Stimulated activated CD8-positive, alpha-beta memory T cell treated with anti-CD3 and anti-CD28 coated beads, Interleukin-4, amount 100 ng/mL, for 1 hour (primary cell): ENCODE measurements around the gene PCBD1.

Experiments used
- DNase-seq, 2 donors: peaks; one replicate each; pipeline ENCODE4 v3.0.0-alpha.2; 2020; ENCODE audit warnings: low read depth in 2 of 2, low spot score in 1 of 2

PCBD1 gene

GRCh38 chr10:70903262-70903921 lies 15.0 kb upstream of the PCBD1 start:
- DNase-seq: no peak

- no peak for DNase-seq
These were observed 14.4 kb upstream of the PCBD1 start for GRCh38 chr10:70902661-70903261.

- DNase-seq: no peak
These were observed 13.0 kb upstream of the PCBD1 start for GRCh38 chr10:70901276-70901878.

- DNase-seq: no peak
These were observed 10.7 kb upstream of the PCBD1 start for GRCh38 chr10:70899096-70899495.

GRCh38 chr10:70898687-70899086 lies 10.3 kb upstream of the PCBD1 start:
- DNase-seq: no peak

- DNase-seq: no peak
These were observed 8.2 kb upstream of the PCBD1 start for GRCh38 chr10:70896551-70896950.

- DNase-seq: no peak
These were observed 6.1 kb upstream of the PCBD1 start for GRCh38 chr10:70894416-70894815.

- DNase-seq: no peak
These were observed 5.1 kb upstream of the PCBD1 start for GRCh38 chr10:70893227-70894006.

GRCh38 chr10:70892631-70893030 lies 4.3 kb upstream of the PCBD1 start:
- no peak for DNase-seq

- no peak for DNase-seq
These were observed 3.3 kb upstream of the PCBD1 start for GRCh38 chr10:70891627-70892026.

- DNase-seq: no peak
These were observed 2.6 kb upstream of the PCBD1 start for GRCh38 chr10:70890917-70891431.

GRCh38 chr10:70889291-70889690 lies 926 bp upstream of the PCBD1 start:
- DNase-seq: no peak

- no peak for DNase-seq
These were observed 1.3 kb downstream of the PCBD1 start for GRCh38 chr10:70886921-70887665.

GRCh38 chr10:70885931-70886903 lies 2.1 kb downstream of the PCBD1 start:
- no peak for DNase-seq

- no peak for DNase-seq
These were observed 2.9 kb downstream of the PCBD1 start for GRCh38 chr10:70885481-70885880.

- no peak for DNase-seq
These were observed 3.6 kb downstream of the PCBD1 start for GRCh38 chr10:70884741-70885140.

- peak; percentile 46 to 52 for DNase-seq
These were observed 8.3 kb downstream of the PCBD1 start for GRCh38 chr10:70880077-70880534.

- DNase-seq: no peak
These were observed 9.2 kb downstream of the PCBD1 start for GRCh38 chr10:70879207-70879606.

- no peak for DNase-seq
These were observed 14.3 kb downstream of the PCBD1 start for GRCh38 chr10:70874061-70874460.

- DNase-seq: no peak
These were observed 16.1 kb downstream of the PCBD1 start for GRCh38 chr10:70872291-70872690.
